ENCODE results near the gene TPCN1.

The TPCN1 gene

DNA sequence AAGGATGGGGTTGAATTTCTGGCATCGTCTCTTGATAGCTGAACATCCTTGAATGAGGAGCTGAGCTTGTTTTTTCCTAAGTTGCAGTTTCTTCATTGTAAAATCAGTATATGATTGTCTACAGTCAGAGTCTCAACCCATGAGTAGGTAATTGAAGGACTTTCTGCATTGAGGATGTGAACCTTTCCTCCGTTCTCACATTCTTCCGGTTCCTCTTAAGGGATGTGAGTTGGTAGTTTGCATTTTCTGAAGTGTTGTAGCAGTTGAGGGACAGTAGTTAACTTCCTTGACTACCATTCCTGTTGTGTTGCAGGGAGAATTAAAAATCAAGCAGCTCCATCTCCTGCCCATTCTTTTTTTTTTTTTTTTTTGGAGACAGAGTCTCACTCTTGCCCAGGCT is 19.1 kb downstream of the TPCN1 start:
- no peak for DNase-seq (ENCODE audit: low read depth, low spot score)

DNA sequence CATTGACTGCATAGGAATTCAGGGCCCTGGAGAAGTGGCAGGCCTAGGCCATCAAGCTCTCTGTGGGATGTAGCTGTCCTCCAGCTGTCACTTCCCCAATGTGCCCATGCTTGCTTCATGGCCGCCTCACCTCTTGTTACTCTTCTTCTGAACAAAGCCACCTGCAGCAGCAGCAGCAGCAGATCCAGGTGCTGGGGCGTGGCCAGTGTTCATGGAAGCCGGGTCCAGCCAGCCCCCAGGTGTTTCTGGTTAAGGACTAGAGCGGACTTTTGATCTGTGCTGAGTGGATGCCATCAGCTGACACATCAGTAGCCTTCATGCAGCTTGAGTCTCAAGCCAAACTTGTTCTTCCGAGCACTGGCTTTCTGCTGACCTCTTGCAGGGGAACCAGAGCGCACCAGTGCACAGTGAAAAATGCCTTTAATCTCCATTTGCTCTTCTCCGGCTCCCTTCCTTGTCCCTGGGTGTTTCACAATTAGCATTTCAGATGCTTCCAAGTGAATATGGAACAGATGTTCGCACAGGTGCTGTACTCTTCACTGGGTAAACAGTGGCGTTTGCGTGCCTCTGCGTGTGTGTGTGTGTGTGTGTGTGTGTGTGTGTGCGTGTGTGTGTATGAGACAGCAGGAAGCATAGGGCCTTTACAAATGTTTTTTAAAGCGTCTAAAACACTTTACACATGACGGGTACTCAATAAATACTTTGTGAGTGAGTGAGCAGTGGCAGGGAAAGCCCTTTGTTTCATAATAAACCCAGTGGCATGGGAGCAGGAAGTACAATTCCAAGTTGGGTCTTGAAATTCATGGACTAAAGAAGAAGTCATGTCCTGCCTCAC is 20.1 kb downstream of the TPCN1 start:
- DNase-seq (ENCODE audit: low read depth, low spot score) = no peak

DNA sequence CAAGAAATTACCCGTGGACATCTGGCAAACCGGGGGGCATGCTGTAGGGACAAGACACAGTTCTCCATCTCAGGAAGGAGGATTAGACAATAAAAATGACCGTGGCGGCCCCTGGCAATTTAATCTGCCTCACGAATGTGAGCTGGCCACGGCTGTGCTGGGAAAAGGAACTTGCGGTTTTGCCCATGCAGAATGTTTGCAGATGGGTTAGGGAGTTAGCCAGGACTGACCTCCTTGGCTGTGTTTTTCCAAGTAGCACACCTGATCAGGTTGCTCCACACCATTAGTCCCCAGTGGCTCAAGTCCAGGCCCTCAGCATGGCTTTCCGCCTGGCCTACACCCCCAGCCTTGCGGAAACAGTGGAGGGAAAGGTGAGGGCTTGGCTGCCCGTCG is 20.8 kb downstream of the TPCN1 start:
- no peak for DNase-seq (ENCODE audit: low read depth, low spot score)

DNA sequence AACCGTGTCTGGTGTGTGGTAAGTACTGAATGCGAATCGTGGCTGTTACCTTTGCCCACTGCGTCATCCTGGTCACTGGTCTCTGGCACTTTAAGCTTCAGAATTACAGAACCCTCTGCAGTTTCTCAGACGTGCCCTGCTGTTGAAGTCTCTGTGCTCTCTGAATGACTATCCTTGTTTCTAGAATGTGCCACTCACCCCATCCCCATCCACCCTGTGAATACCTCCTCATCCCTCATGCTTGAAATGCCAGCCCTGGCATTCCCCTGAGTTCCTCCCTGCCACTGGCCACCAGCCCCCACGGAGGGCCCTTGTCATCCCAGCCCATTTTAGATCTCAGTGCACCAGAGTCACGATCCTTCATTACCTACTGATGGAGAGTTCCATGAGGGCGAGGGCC is 21.3 kb downstream of the TPCN1 start:
- no peak for DNase-seq (ENCODE audit: low read depth, low spot score)

DNA sequence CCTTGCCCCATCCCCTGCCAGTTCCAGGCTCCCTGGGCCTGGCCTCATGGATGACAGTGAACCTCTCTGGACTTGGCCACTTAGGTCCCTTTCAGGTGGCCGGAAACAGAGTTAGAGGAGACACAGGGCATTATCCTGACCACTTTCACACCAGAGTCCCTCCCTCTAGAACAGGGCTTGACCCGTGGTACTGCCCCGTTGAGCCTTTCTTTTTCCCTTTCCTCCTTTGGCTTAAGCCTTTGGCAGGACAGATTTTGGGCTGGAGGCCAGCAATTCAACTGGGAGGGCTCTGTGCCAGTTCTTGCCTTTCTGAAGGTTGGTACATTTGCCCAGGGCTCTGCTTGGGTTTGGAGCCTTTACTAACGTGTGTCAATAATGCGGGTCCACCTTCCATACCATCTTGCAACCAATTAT is 22.8 kb downstream of the TPCN1 start:
- no peak for DNase-seq (ENCODE audit: low read depth, low spot score)

DNA sequence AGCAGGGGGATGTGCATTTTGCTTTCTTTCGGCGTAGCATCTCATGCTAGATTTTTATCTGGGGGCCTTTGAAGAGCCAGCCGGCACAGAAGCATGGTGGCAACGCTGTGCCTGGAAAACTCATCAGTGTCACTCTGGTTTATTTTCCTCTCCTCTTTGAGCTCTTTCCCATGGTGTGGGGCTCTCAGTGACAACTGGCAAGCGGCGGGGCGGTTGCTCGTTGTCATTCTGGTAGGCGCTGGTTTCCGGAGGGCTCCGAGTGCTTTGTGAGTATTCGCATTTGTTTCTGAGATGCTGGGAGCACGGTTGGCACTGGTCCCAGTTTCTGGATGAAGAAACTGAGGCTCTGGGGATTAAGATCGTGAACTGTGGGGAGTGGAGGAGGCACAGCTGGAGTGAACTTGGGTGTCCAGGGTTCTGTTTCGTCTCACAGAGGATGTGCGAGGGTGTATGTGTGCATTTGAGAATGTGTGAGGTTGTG is 23.3 kb downstream of the TPCN1 start:
- DNase-seq (ENCODE audit: low read depth, low spot score) = no peak

DNA sequence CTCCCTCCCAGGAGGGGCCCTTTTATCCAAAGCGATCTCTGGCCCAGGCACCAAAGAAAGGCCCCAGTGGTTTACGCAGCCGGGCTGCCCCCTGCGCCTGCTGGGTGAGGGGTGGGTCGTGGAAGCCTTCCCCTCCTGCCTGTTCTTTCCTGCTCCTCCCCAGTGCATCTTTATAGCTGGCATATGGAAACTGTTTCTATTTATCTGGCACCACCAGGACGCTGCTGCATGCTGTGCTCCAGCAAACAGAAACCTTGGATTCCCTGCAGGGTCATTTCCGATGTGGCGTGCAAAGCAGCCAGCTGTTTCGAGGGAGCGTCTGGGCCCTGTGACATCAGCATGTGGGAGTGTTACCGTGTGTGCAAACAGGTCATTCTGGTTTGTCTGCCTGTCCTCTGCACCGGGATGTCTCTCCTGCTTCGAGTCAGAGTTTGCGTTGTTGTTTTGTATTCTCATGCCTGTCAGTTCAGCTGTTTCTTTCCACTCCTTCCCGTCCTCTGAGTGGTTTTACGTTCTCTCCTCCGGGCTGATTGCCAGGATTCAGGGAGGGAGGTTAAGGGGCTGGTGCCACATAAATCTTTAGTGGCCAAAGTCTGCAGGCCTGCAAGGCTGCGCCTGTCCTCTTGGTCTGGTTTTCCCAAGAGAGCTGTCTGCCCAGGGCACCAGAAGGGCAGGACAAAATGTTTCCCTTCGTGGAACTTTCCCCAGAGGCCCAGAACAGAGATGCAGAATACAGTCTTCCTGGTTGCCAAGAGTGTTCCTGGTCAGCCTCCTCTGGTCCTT is 24.6 kb downstream of the TPCN1 start:
- peak; percentile 97 for DNase-seq (ENCODE audit: low read depth, low spot score)

DNA sequence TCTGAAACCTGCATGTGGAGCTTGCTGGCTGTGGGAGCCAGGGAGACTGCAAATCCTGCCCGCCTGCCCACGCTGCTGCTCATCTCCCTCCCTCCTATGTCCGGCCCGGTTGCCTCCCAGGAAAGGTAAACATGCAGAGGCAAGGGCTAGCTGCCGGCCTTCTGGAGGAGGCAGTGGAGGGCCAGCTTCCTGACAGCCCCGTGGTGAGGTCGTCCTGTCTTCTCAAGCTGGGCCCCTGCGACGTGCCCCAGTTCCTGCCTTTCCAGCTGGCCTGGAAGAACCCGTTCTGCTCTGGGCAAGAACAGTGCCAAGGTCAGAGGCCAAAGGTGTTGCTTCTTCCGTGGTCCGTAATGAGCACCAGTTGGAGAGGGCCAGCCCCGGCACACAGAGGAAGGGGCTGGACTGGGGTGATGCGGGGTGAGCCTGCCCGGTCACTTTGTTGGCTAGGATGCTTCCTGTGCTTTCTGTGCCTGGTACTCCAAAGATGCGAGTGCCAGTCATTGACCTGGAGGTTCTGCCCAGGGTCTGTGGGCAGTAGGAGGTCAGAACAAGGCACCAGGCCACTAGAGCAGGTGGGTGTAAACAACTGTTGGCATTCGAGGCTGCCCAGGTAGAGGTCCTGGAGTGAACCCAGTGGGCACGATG is 25.3 kb downstream of the TPCN1 start:
- DNase-seq (ENCODE audit: low read depth, low spot score) = no peak

DNA sequence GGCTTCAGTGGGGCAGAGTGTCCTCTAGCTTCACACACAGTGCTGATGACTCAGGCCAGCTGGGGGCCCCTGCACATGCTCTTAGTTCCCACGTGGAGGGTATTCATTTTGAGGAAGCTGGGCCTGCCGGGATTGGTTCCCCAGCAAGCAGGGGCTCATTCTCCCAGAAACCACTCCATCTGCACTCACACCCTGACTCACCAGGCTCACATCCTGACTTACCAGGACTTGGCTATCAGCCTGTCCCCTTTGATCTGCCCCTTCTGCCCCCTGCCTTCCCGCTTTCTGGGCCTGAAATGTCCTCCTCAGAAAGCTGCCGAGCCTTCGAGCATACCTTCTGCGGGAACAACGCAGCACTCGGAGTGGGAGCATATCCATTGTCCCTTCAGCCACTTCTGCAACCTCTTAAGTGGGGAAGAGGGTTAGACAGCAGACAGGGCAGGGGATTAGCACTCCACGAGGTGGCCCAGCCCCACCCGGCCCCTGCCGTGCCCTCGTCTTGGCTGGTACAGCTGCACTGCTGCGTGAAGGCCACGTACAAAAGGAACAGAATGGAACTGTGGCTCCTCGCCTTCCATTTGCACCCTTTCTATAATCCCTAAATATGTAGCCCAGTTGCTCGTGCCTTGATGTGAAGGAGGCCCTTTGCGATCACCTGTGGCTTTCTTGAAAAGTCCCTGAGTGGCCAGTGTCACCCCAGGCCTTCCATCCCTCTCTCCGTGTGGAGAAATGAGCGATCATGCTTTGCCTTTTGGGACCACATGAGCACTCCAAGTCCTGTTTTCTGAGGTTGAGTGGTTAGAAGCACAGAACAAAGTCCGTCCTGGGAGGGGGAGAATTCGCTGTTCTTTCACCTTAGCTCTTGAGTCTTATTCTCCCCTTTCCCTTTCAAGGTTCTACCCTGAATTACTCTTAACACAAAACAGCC is 26.1 kb downstream of the TPCN1 start:
- no peak for DNase-seq (ENCODE audit: low read depth, low spot score)

DNA sequence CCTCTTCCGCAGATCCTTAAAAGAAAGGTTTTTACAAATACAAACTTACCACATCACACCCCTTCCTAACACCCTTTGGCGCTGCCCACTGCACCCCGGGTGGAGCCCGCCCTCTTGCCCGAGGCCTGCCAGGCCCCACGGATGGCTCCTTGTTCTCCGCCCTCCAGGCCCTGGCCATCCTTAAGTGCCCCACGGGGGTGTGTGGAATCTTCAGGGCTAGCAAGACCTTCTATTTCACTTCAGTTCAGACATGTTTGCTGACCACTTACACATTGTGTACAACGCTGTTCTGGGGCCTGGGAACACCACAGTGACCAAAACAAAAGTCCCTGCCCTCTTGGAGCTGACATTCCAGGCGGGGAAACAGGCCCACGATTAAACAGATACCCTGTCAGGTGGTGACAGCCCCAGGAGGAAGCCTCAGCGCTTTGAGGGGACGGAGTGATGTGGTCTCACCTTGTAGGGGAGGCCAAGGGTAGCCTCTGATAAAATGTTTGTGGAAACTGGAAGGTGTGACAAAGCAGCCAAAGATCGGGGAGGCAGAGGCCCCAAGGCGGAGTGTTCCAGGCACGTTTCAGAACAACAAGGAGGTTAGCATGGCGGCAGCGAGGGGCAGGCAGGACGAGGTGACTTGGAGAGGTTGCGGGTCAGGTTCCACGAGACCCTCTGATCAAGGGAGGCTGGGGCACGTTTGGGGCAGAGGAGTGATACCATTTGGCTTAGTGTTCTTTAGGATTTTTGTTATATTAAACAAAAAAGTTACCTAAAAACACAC is 27.0 kb downstream of the TPCN1 start:
- DNase-seq (ENCODE audit: low read depth, low spot score) = no peak

DNA sequence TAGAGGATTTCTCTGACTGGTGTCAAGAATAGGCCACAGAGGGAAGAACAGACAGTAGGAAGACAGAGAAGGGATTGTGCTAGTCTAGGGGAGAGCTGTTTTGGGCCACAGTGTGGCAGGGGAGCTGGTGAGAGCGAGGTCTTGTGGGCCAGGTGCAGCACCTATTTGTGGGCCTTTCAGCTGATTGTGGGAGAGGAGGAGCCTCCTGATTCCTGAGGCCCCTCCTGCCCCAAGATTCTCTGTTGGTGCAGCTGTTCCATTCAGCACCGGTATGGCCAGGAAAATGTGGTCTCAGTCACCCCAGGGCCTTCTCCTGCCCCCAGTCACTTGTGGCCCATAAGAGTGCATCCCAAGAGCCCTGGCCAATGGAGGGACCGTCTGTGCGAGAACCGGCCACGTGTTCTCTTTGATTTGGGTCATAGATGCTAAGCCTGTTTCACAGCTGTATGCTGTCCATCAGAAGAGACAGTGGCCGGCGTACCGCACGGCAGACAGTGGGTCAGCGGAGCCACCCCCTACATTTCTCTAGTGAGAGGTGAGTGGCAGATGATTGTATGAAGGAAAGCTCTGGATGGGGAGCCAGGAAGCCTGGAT is 27.7 kb downstream of the TPCN1 start:
- DNase-seq (ENCODE audit: low read depth, low spot score) = no peak

DNA sequence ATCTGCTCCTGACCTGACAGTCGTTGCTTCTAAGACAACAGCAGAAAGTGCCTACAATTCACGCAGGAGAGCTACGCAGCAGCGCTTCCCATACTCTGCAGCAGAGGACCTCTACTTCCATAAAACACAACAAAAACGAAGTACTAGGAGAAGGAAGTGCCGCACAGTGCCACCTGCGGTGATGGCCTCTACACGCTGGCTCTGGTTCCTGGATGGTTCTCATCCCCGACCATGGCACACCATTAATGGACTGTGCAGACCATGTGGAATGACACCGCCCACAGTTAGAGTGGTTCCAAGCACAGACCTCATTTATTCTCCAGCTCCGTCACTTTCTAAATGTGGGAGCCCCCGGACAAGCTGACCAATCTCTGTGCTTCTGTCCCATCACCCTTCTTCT is 28.3 kb downstream of the TPCN1 start:
- DNase-seq (ENCODE audit: low read depth, low spot score) = no peak

DNA sequence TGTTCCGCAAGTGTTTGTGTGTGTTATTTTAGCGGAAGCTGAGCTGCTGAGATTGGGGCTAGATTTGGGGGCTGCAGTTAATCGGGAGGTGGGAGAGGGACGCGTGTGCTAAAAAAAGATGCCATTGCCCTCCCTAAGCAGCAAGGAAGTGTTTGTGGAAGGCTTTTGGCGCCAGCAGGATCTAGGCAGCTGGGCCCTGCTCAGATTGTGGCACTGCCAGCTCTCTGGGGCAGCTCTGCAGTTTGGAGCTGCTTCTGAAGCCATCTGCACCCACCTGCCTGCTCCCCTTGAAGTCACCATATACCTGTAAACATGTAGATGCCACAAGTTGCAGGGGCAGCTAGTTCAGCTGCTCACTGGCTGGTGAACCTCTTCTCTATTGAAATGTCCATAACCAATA is 28.8 kb downstream of the TPCN1 start:
- no peak for DNase-seq (ENCODE audit: low read depth, low spot score)

DNA sequence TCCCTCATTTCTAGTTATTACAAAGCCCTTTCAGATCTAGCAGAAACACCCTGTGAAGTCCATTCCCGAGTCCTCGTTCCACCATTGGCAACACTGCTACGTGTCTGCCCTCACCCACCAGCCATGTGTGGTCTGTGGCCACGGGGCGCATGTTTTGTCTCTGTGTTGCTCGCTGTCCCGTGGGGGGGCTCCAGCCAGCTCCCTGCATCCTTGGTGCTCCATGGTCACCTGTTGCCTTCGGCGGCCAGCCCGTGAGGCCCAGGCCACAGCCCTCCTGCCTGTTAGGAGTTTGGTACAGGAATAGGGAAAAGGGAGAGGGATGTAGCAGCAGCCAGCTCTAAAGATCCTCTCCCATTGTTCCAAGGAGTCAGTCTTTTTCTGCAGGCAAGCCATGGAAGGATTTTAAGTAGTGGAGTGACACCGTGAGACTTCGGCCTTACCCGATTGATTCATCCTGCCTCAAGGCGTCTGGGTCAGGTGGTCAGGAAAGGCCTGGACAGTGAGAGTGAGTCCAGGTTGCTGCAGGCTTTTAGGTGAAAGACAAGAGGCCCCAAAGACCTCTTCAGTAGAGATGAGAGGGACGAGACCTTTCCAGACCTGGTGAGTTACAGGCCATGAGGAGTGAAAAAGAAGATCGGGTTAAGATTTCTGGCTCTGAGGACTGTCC is 30.3 kb downstream of the TPCN1 start:
- no peak for DNase-seq (ENCODE audit: low read depth, low spot score)

DNA sequence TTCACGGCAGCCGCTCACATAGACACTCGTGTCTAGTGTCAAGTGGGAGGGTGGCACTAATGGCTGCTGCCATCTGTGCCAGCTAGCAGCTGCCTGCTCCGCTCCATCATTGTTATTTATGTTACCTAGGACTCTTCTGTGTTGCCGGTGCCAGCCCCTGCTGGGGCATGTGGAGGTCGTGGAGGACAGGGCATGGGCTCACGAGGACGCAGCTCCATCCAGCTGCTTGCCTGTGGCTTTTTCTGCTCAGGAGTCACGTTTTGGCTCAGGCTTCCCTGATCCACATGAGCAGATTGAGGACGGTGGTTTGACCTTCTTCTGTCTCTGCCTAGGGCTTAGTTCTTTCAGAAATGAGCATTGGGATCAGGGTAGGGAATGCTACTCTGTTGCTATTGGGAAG is 31.2 kb downstream of the TPCN1 start:
- DNase-seq (ENCODE audit: low read depth, low spot score) = no peak

DNA sequence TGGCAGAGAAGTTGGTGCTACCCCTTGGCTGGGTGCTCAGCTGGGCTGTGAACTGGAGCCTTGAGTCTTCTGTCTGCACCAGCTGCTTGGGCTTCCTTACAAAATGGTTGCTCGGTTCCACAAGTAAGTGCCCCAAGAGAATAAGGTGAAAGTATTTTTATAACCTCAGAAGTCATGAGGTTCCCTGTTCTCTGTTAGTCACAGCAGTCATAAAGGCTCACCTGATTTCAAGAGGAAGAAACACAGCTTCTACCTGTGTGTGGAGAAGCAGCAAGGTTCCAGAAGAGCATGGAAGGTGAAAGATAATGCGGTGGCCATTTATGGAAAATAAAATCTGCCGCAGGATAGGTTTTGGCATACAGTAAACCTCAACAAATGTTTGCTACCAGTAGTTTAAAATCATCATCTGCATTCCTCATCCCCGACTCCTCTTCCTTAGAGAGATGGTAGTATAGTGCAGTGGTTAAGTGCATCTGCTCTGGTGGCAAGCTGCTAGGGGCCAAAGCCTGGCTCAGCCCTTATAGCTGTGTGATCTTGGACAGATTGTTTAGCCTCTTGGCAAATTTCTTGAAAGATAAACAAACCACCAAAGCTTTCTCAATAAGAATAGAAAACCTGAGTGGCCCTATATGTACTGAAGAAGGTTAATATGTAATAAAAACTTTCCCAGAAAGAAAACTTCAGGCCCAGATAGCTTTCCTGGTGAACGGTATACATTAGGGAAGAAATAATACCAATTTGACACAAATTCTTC is 32.4 kb downstream of the TPCN1 start:
- no peak for DNase-seq (ENCODE audit: low read depth, low spot score)

DNA sequence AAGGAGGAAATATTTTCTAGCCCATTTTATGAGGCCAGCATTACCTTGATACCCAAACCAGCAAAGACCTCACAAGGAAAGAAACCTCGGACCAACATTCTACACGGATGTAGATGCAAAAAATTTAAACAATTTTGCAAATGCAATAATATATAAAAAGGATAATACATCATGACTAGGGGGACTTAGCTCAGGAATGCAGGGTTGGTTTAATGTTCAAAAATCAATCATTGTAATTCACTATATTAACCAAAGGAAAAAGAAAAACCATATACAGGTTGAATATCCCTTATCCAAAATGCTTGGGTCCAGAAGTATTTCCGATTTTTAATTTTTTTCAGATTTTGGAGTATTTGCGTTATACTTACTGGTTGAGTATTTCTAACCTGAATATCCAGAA is 33.0 kb downstream of the TPCN1 start:
- DNase-seq (ENCODE audit: low read depth, low spot score) = no peak

DNA sequence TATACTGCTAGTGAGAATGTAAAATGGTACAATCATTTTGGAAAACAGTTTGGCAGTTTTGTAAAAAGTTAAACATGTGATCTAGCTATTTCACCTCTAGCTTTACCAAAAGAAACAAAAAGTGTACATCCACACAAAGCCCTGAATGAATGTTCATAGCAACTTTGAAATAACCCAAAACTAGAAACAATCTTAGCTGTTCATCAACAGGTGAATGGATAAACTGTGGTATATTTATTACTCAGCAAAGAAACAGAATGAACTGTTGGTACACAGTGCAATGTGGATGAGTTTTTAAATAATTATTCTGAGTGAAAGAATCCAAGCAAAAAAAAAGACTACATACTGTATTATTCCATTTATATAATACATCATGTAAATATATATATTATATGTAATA is 36.3 kb downstream of the TPCN1 start:
- DNase-seq (ENCODE audit: low read depth, low spot score) = no peak

DNA sequence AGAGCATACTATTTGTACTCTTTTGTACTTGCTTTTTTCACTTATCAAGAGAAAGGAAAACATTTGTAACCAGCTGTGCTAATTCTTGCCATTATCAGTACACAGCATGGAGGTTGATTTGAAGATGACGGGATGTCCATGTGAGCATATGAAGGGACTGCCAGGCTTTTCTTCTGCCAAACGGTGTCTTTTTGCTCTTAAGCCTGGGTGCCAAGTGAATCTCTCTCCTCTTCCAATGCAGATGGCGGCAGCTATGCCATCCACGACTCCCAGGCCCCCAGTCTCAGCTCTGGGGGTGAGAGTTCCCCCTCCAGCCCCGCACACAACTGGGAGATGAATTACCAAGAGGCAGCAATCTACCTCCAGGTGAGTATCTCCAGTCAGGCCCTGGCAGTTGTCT is 38.9 kb downstream of the TPCN1 start:
- DNase-seq (ENCODE audit: low read depth, low spot score) = no peak
